HG03520 (cell line): ENCODE measurements around the gene TSPAN1.

Experiments
- ATAC-seq: cut with Tn5 transposase; IDR thresholded peaks from one replicate; pipeline ENCODE4 v1.9.1; 2021; ENCODE audit warnings: mild to moderate bottlenecking, moderate library complexity; ENCODE audit not compliant: unreplicated experiment

The TSPAN1 gene, protein sequence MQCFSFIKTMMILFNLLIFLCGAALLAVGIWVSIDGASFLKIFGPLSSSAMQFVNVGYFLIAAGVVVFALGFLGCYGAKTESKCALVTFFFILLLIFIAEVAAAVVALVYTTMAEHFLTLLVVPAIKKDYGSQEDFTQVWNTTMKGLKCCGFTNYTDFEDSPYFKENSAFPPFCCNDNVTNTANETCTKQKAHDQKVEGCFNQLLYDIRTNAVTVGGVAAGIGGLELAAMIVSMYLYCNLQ

GRCh38 chr1:46174448-46175231, at the start of gene TSPAN1:
TSS of gene TSPAN1 (plus strand) at chr1:46175087. CDS start at chr1:46181108, 6,021 bp downstream.
- ATAC-seq = no peak

DNA sequence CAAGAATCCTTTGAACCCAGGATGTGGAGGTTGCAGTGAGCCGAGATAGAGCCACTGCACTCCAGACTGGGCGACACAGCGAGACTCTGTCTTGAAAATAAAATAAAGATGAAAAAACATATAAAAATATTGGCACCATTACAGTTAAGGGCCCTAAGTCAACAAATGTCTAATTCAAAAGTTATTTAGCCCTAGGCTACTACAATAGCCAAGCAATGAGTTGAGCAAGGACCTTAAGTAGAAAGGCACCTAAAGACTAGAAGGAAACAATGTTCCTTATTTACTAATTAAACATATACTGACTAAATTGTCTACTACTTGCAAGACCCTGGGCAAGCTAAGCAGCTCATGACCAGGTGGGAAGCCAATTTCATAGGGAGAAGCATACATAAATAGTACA, 46.5 kb upstream of the TSPAN1 start:
- no peak for ATAC-seq

DNA sequence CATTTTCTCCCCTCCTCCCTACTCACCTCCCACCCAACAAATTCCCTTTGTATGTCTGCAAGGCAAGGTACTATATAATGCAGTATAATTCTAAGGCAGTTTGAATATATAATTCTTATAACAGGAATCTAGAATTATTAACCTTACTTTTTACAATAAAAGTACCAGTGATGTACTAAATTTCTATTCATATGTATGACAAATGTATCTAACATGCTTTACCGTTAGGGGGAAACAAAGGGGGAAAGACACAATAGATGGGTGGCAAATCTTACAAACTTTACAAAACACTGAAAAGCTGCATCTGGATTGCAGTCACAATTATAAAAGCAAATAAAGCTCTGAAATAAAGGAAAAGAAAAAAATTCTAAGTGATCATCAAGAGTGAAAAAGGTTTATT, 44.8 kb upstream of the TSPAN1 start:
- ATAC-seq = no peak

DNA sequence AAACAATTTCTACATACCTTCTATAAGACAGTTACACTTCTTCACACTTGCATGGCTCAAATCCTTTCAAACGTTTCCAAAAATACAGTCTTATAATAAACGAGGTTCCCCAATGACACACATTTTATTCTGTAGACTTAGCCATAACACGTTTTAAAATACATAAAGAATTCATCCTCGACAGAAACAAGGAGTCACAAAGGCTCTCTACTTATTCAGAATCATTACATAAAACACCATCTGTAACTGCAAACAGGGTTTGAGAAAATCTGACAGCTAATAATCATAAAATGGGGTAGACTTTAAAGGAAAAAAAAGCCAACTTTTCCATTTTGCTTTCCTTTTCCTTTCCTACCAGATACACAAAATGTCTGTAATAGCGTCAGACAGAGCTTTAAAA, 44.3 kb upstream of the TSPAN1 start:
- no peak for ATAC-seq

GRCh38 chr1:46131093-46131492, 43.8 kb upstream of the TSPAN1 start:
- no peak for ATAC-seq

GRCh38 chr1:46131712-46132528, 43.0 kb upstream of the TSPAN1 start:
- no peak for ATAC-seq

DNA sequence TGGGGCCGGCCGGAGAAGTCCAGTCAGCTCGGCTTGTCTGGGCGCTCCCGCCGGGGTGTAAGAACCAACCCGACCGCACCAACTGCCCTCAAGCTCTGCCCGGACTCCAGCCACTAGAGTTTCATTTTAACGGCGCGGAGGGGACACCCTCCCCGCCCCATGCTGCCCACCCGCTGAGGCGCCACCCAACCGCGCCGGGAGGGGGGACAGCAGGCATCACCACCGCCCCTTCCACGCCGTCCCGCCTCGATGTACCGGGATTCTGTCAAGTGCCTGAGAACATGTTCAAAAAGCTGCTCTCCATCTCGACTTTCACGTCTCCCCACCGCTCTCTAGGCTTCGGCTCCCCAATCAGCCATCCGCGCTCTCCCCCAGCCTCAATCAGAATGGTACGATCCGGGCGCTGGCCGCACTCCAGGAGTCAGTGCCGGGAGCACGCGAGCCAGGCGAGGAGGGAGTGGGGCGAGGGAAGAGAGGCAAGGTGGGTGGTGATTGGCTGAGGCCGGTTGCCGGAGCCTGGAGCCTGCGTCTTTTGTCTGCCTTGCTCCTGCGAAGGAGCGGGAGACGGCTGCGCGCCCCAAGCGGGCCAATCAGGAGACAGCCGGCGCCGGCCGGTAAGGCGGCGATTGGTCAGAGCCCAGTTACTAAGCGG, 42.2 kb upstream of the TSPAN1 start, which contains the start of gene PIK3R3:
Gene PIK3R3, minus strand, starts transcription at position 101 of the 652 bp plus-strand sequence. CDS start 677 bp downstream, outside the sequence.
- ATAC-seq = peak; percentile 86

DNA sequence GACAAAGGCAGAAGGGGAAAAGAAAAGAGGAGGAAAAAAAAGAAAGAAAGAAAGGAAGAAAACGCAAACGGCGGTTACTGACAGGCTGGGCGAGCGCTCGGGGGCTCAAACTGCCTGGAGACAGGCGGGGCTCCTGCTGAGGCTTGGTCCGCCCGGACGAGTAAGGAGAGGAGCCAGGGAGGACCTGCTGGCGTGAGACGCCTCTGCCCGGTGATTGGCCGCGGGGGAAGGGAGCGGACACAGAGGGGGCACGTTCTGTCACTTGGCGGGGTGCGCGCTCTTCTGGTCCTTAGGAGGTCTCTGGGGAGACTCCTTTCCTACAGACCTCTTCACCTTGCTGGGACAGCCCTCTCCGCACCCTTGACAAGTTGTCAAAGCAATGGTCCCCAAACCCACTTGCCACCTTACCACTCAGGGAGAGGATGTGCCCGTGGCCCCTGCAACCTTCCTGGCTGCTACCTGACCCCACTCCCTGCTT, 41.7 kb upstream of the TSPAN1 start:
- peak; percentile 41 for ATAC-seq

DNA sequence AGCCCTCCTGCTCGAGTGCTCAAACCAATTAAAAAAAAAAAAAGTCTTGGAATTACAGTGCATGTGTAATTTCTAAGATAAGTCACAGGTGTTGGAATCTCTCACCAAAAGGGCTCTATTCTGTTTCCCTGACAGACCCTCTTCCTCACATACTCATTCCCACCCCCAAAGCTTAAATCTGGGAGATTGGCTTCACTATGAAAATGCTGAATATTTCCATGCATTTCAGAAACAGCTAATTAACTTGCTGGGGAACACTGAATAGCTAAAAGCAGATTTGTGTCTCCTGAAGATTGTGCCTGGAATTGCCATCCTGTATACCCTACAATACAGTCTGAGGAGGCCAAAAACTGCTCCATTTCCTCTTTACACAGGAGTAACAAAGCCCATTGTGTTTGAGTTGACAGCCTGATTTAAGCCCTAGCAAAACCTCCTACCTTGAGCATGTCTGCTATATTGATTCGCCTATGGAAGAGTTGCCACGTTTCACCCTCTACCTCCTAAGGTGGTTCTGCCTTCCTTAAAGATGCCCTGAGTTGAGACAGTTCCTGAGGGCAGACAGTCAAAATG, 41.0 kb upstream of the TSPAN1 start:
- ATAC-seq = no peak

GRCh38 chr1:46134660-46135331, 40.1 kb upstream of the TSPAN1 start:
- no peak for ATAC-seq

DNA sequence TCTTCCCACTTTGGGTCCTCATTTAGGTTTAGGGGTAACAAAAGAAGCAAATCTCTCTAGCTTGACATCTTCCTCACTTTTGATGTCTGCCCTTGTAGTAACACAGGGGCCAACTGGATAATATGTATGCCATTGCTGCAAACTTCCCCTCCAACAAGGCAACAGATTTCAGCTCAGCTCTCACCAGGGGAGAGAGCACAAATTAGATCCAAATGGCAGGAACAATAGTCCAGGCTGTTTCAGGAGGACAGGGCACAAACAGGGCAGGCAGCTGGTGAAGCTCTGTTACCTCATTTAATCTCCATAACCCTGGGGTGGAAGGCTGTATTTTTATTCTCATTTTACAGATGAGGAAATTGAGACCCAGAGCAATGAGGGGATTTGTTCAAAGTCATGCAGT, 38.2 kb upstream of the TSPAN1 start:
- no peak for ATAC-seq

- no peak for ATAC-seq
Measured at GRCh38 chr1:46137916-46138315, 37.0 kb upstream of the TSPAN1 start.

DNA sequence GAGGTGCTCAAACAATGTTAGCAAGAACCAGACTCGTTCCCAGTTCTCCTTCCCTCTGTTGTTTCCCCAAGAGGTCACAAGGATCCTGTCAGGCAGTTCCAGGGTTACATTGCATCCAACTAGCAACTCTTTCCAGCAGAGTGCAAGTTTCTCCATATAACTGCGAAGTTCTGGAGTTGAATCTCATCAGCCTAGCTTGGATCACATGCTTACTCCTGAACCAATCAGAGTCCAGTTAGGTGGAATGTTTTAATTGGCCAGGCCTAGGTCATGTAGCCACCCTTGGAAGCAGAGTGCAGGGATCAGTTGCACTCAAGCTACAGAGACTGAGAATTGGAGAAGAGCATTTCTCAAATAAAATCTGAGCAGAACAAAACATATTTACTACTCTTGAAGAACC, 26.6 kb upstream of the TSPAN1 start:
- ATAC-seq = no peak

- ATAC-seq = no peak
Measured at GRCh38 chr1:46150085-46150484, 24.8 kb upstream of the TSPAN1 start.

- ATAC-seq = no peak
Measured at GRCh38 chr1:46152016-46152415, 22.9 kb upstream of the TSPAN1 start.

GRCh38 chr1:46153228-46153627, 21.7 kb upstream of the TSPAN1 start:
- ATAC-seq = no peak

- ATAC-seq = no peak
Measured at GRCh38 chr1:46153732-46154131, 21.2 kb upstream of the TSPAN1 start.

GRCh38 chr1:46157916-46158311, 17.0 kb upstream of the TSPAN1 start:
- no peak for ATAC-seq

GRCh38 chr1:46158312-46159281, 16.3 kb upstream of the TSPAN1 start:
- ATAC-seq = no peak
